ENCODE results near the gene TEAD3. TPM values are rescaled to one million over a fixed set of nuclear protein-coding genes. Genes with fewer than 3 reads are reported as not detected.

Gene TEAD3
- total RNA-seq, 6 experiments from 2014 or later = 5.2 to 8.5 (median 6.9) TPM

DNA sequence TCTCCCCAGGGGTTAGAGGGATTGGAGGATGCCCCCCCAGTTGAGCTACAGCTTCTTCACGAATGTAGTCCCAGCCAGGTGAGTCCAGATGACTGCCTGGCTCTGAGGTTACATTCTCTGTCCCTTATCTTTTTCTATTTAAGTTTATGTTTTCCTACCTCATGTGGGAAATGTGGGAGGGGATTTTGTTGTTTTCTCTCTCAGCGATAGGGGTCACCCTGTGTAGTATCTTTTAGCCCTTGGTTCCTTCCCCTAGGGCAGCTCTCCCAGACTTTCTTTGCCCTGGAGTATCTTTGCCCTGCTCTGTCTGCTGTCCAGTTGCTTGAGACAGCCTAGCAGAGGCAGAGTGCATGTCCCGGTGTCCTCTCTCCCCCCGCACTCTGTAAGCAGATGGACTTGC, 39.0 kb downstream of the TEAD3 start:
- H3K27ac ChIP-seq = no peak overlapping the region
- peaks cover 0 to 15% (median 0%) of the 10 kb centered on the region in 4 donors for H3K4me1 ChIP-seq
- WGBS (ENCODE audit: insufficient coverage, low coverage, low lambda C conversion rate, missing lambda C conversion rate) = 100% methylated on average over 1 of the region's 4 CpGs
- no peaks in the 10 kb centered on the region for H3K9me3 ChIP-seq
- no peak for DNase-seq
- no peaks in the 10 kb centered on the region for H3K27me3 ChIP-seq
- intact Hi-C loops (cut with DNase I) = no loop called here
- TF ChIP-seq POLR2A (IDR thresholded peaks at IDR 0.05) (no peak), CTCF (IDR thresholded peaks at IDR 0.05) (no peak)
- H3K4me3 ChIP-seq = no peak overlapping the region
- no peak for ATAC-seq
- H3K36me3 ChIP-seq = no peaks in the 10 kb centered on the region

GRCh38 chr6:35454391-35455110, 42.3 kb downstream of the TEAD3 start:
- Histone ChIP-seq H3K4me3 (no peak overlapping the region), H3K27me3 (no peaks in the 10 kb centered on the region), H3K4me1 (peaks cover 0 to 21% (median 0%) of the 10 kb centered on the region in 4 donors), H3K36me3 (no peaks in the 10 kb centered on the region), H3K9me3 (no peaks in the 10 kb centered on the region), H3K27ac (no peak overlapping the region)
- 76% methylated on average over 8 of the region's 9 CpGs for WGBS (ENCODE audit: insufficient coverage, low coverage, low lambda C conversion rate, missing lambda C conversion rate)
- no peak for TF ChIP-seq POLR2A (IDR thresholded peaks at IDR 0.05)
- TF ChIP-seq CTCF (IDR thresholded peaks at IDR 0.05) = no peak
- ATAC-seq (no peak), DNase-seq (no peak)
- intact Hi-C loops (cut with DNase I) = loop anchor here in 1 of 2 donors (5.0 kb wide), 1 partner anchor 112 kb away; the partner anchor contains the start of gene PPARD

GRCh38 chr6:35453236-35453635, 43.6 kb downstream of the TEAD3 start:
- H3K9me3 ChIP-seq = no peaks in the 10 kb centered on the region
- no peaks in the 10 kb centered on the region for H3K27me3 ChIP-seq
- H3K4me3 ChIP-seq = peak overlapping the region in 1 of 3 donors; percentile 88
- DNase-seq = no peak
- no peaks in the 10 kb centered on the region for H3K36me3 ChIP-seq
- WGBS (ENCODE audit: insufficient coverage, low coverage, low lambda C conversion rate, missing lambda C conversion rate) = 32% methylated on average over 3 of the region's 3 CpGs
- intact Hi-C loops (cut with DNase I) = loop anchor here in 1 of 2 donors (5.0 kb wide), 1 partner anchor 111 kb away; the partner anchor contains the start of gene PPARD
- TF ChIP-seq POLR2A (IDR thresholded peaks at IDR 0.05) (no peak), CTCF (IDR thresholded peaks at IDR 0.05) (no peak)
- H3K27ac ChIP-seq = no peak overlapping the region
- no peak for ATAC-seq
- peaks cover 0 to 21% (median 0%) of the 10 kb centered on the region in 4 donors for H3K4me1 ChIP-seq

DNA sequence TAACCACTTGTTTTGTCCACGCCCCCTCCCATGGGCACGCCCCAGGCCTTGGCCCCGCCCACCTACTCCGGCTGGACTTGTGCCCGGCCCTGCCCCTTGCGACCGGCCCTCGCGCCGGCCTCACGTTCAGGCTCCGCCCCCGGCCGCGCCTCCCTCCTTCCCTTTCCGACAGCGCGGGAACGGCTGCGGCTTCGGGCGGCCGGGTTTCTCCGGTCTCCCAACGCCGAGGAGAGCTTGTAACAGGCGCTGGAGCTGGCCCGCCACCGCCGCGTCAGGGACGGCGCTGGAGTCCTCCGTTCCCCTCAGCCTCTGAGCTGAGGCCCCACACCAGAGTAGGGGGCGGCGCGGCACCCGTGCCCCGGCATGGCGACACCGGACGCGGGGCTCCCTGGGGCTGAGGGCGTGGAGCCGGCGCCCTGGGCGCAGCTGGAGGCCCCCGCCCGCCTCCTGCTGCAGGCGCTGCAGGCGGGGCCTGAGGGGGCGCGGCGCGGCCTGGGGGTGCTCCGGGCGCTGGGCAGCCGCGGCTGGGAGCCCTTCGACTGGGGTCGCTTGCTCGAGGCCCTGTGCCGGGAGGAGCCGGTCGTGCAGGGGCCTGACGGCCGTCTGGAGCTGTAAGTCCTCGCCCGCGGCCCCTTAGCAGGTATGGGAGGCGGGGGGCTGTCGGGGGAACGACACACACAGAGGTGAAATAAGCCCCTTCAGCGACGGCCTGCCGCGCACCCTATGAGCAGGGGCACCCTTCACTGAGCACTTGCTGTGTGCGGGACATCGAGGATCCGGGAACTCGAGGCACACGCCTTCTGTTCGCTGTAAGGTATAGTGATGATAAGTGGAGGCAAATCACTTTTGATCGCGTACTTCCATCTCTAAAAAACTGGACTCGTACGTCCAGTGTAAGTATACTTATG, 44.4 kb downstream of the TEAD3 start, which contains the start of gene FANCE:
Gene FANCE, plus strand, starts transcription at position 156 of the 908 bp plus-strand sequence. Its CDS starts 208 bp downstream, at position 364.
- intact Hi-C loops (cut with DNase I) = loop anchor here in 1 of 2 donors (5.0 kb wide), 1 partner anchor 110 kb away; the partner anchor contains the start of gene PPARD
- TF ChIP-seq POLR2A (IDR thresholded peaks at IDR 0.05) (peak; percentile 16), CTCF (IDR thresholded peaks at IDR 0.05) (no peak)
- Histone ChIP-seq H3K9me3 (no peaks in the 10 kb centered on the region), H3K4me1 (peaks cover 0 to 21% (median 0%) of the 10 kb centered on the region in 4 donors), H3K27ac (no peak within 1 kb of the TSS), H3K36me3 (no peaks in the 10 kb centered on the region), H3K4me3 (peak within 1 kb of the TSS; percentile 64 to 88 (median 64)), H3K27me3 (no peaks in the 10 kb centered on the region)
- WGBS (ENCODE audit: insufficient coverage, low coverage, low lambda C conversion rate, missing lambda C conversion rate) = 11% methylated on average over 39 of the region's 87 CpGs
- ATAC-seq (peak; percentile 96 to 98 (median 96)), DNase-seq (peak; percentile 95 to 97 (median 96))

All from right lobe of liver (tissue), 6 donors.